Measurements from ENCODE around the gene NSMF.

The NSMF gene

GRCh38 chr9:137491735-137492432, 32.8 kb upstream of the NSMF start:
- DNase-seq = no peak

- DNase-seq = no peak
Observed at GRCh38 chr9:137490532-137491186, 31.5 kb upstream of the NSMF start.

- no peak for DNase-seq
Observed at GRCh38 chr9:137488906-137489305, 29.8 kb upstream of the NSMF start.

- DNase-seq = no peak
Observed at GRCh38 chr9:137488327-137488653, 29.2 kb upstream of the NSMF start.

- DNase-seq = no peak
Observed at GRCh38 chr9:137487454-137488326, 28.6 kb upstream of the NSMF start.

GRCh38 chr9:137486545-137487453, 27.7 kb upstream of the NSMF start:
- no peak for DNase-seq

- DNase-seq = no peak
Observed at GRCh38 chr9:137486141-137486490, 27.0 kb upstream of the NSMF start.

- no peak for DNase-seq
Observed at GRCh38 chr9:137485343-137486140, 26.4 kb upstream of the NSMF start.

GRCh38 chr9:137484551-137485315, 25.6 kb upstream of the NSMF start:
- DNase-seq = no peak

- no peak for DNase-seq
Observed at GRCh38 chr9:137482094-137482781, 23.1 kb upstream of the NSMF start.

- no peak for DNase-seq
Observed at GRCh38 chr9:137480686-137481683, 21.9 kb upstream of the NSMF start.

GRCh38 chr9:137479892-137480685, 21.0 kb upstream of the NSMF start:
- no peak for DNase-seq

GRCh38 chr9:137478962-137479861, 20.1 kb upstream of the NSMF start:
- DNase-seq = no peak

GRCh38 chr9:137478613-137478961, 19.5 kb upstream of the NSMF start:
- DNase-seq = no peak

GRCh38 chr9:137477778-137478612, 18.9 kb upstream of the NSMF start:
- DNase-seq = no peak

- no peak for DNase-seq
Observed at GRCh38 chr9:137476856-137477255, 17.7 kb upstream of the NSMF start.
